ENCODE measurements around the gene ZBTB33. TPM values are rescaled to one million over a fixed set of nuclear protein-coding genes. Genes with fewer than 3 reads are reported as not detected.
A peak's percentile ranks its signal among the peaks of the same experiment; 100 is the strongest.

The ZBTB33 gene
- total and polyA plus RNA-seq, 2 of the 13 experiments (the other 11 are each of a cell fraction or from before 2014, with no cell fraction given): 6.5 to 20.2 TPM

GRCh38 chrX:120299928-120300327 lies 49.3 kb downstream of the ZBTB33 start (continued):
- no peak for TF ChIP-seq POLR2AphosphoS2 (IDR thresholded peaks at IDR 0.05; ENCODE audit: low read depth, low read length)
- TF ChIP-seq SOX13 (IDR thresholded peaks at IDR 0.05): no peak
- no peak for TF ChIP-seq SOX13 (CRISPR knock-in tag; conservative IDR thresholded peaks at IDR 0.05 in 1 of 2, IDR thresholded peaks at IDR 0.05 in 1 of 2)
- no peak for TF ChIP-seq NBN (conservative IDR thresholded peaks at IDR 0.05)
- no peak for TF ChIP-seq SMAD9 (CRISPR knock-in tag; IDR thresholded peaks at IDR 0.05)
- TF ChIP-seq ZNF326 (CRISPR knock-in tag; IDR thresholded peaks at IDR 0.05; ENCODE audit: borderline replicate concordance): no peak
- no peak for TF ChIP-seq ZNF513 (CRISPR knock-in tag; conservative IDR thresholded peaks at IDR 0.05)
- no peak for TF ChIP-seq ZNF773 (CRISPR knock-in tag; IDR thresholded peaks at IDR 0.05; ENCODE audit: borderline replicate concordance)
- TF ChIP-seq ZNF564 (CRISPR knock-in tag; IDR thresholded peaks at IDR 0.05): no peak
- peak; percentile 72 for TF ChIP-seq CTCF (CRISPR knock-in tag; IDR thresholded peaks at IDR 0.05)
- TF ChIP-seq SALL2 (CRISPR knock-in tag; IDR thresholded peaks at IDR 0.05): no peak
- peak; percentile 67 for TF ChIP-seq STAG1 (CRISPR knock-in tag; IDR thresholded peaks at IDR 0.05)
- no peak for TF ChIP-seq ZNF468 (CRISPR knock-in tag; IDR thresholded peaks at IDR 0.05)

Measured in HepG2 (cell line).